Measurements from ENCODE around the gene AUP1. TPM values are rescaled to one million over a fixed set of nuclear protein-coding genes. Genes with fewer than 3 reads are reported as not detected.

Gene AUP1
- total and polyA plus RNA-seq, 2 of the 8 experiments (the other 6 are each of a cell fraction or from before 2014, with no cell fraction given), result 83.4 to 121 TPM

DNA sequence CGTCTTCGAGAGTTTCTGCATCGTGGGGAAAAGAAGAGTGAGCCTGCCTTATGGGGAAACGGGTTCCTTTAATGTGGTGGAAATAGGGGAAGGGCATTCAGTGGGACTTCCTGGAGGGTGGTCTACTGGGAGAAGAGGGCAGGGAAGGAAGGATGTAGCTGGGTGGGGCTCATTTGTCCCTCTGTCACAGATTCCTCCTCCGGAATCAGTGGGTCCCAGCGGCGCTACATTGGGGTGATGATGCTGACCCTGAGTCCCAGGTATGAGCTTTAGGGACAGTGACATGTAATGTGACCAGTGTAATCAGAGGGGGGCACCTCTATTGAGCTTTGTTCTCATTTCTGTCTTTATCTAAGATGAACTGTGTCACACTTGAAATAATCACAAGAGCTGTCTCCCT lies 2.2 kb upstream of the AUP1 start:
- Histone ChIP-seq H3K9ac (replicated peaks in 1 of 4; ENCODE audit: extremely low read depth in 1 of 4, low read depth in 3 of 4, low read length in 3 of 4) (no peak overlapping the region), H3K4ac (replicated peaks; ENCODE audit: insufficient read length, low read depth, low read length) (no peak overlapping the region), H3K36me3 (ENCODE audit: control insufficient read depth in 2 of 4, insufficient read depth in 4 of 4, low read length in 3 of 4) (peaks cover 4 to 27% (median 21%) of the 10 kb centered on the region in 4 experiments; a peak in 7 of 8 replicates), H2BK20ac (ENCODE audit: low read length) (no peak overlapping the region), H3K23ac (ENCODE audit: insufficient read length) (no peak overlapping the region), H4K91ac (replicated peaks; ENCODE audit: insufficient read length, low read length) (no peak overlapping the region), H2AK5ac (ENCODE audit: low read depth, low read length) (no peak overlapping the region), H3K4me3 (ENCODE audit: extremely low read depth in 1 of 4, insufficient read depth in 2 of 4, low read depth in 3 of 4, low read length in 4 of 4) (no peak overlapping the region), H3K14ac (ENCODE audit: insufficient read length) (no peak overlapping the region), H3K9me3 (ENCODE audit: insufficient read depth in 2 of 2, low read depth in 1 of 2, low read length in 1 of 2) (no peaks in the 10 kb centered on the region), H2BK15ac (ENCODE audit: low read length) (no peak overlapping the region), H3K56ac (replicated peaks; ENCODE audit: insufficient read length, low read depth, low read length) (no peak overlapping the region), H4K5ac (ENCODE audit: insufficient read length, low read depth, low read length) (no peak overlapping the region), H2AFZ (ENCODE audit: low read length) (no peak overlapping the region), H2BK12ac (ENCODE audit: low read depth, low read length) (no peak overlapping the region), H4K20me1 (replicated peaks in 1 of 2; ENCODE audit: control insufficient read depth in 1 of 2, insufficient read depth in 2 of 2, low read length in 2 of 2) (peaks cover 6 to 11% of the 10 kb centered on the region in 2 experiments), H4K8ac (ENCODE audit: extremely low read depth, insufficient read depth, low read length) (no peak overlapping the region), H2BK5ac (ENCODE audit: low read depth, low read length) (no peak overlapping the region), H3K27me3 (replicated peaks in 1 of 4; ENCODE audit: control insufficient read depth in 3 of 4, extremely low read depth in 1 of 4, insufficient read depth in 3 of 4, low read length in 3 of 4) (no peaks in the 10 kb centered on the region; a peak in 1 of 7 replicates), H3K27ac (ENCODE audit: low read depth, low read length) (no peak overlapping the region), H3K4me2 (ENCODE audit: insufficient read depth in 1 of 2, low read depth in 2 of 2, low read length in 2 of 2) (no peak overlapping the region; a peak in 1 of 4 replicates), H3K4me1 (replicated peaks in 1 of 4; ENCODE audit: control insufficient read depth in 3 of 4, insufficient read depth in 4 of 4, low read length in 3 of 4) (peaks cover 4 to 13% (median 6%) of the 10 kb centered on the region in 4 experiments; a peak in 6 of 7 replicates), H3K18ac (ENCODE audit: extremely low read depth, low read length) (no peak overlapping the region), H3K79me2 (ENCODE audit: control insufficient read depth in 1 of 2, insufficient read depth in 2 of 2, low read length in 2 of 2) (peaks cover 0 to 18% of the 10 kb centered on the region in 2 experiments; a peak in 2 of 4 replicates), H2BK120ac (replicated peaks; ENCODE audit: low read depth, low read length) (no peak overlapping the region), H3K23me2 (ENCODE audit: low read depth, low read length) (peaks cover 9% of the 10 kb centered on the region; the same call in 1 of the 2 replicates), H3K79me1 (ENCODE audit: low read depth, low read length) (peaks cover 10% of the 10 kb centered on the region)
- no peak for FAIRE-seq
- ChIA-PET CTCF (ENCODE audit: partially characterized antibody) (interaction anchor here (0.8 to 7.0 kb wide), 10 partner anchors 9 to 56 kb away, joined by 3 to 53 read pairs (median 5); partner anchors contain the start of genes CCDC142 and TTC31), POLR2A (ENCODE audit: partially characterized antibody) (interaction anchor here (1.3 to 5.9 kb wide), 6 partner anchors 7 to 42 kb away, joined by 3 to 73 read pairs (median 14); partner anchors contain the start of genes LBX2 and LOXL3)
- DNase-seq (ENCODE audit: low read depth in 1 of 2, low spot score in 2 of 2), result no peak
- 95% methylated on average over 7 of the region's 7 CpGs; no CpG with 5 or more reads in 1 of the 2 experiments for WGBS, 2 experiments (ENCODE audit: extremely low coverage in 1 of 2, insufficient coverage in 1 of 2, insufficient read length in 1 of 2, insufficient replicate concordance in 2 of 2, low coverage in 1 of 2, low lambda C conversion rate in 2 of 2, missing lambda C conversion rate in 1 of 2)
- TF ChIP-seq ASH2L (IDR thresholded peaks at IDR 0.05; ENCODE audit: low read length), result no peak
- TF ChIP-seq YY1 (IDR thresholded peaks at IDR 0.05; ENCODE audit: low read depth, low read length), result no peak
- no peak for TF ChIP-seq CTBP2 (IDR thresholded peaks at IDR 0.05; ENCODE audit: borderline replicate concordance, insufficient read depth, insufficient read length, low read length)
- TF ChIP-seq CREB1 (IDR thresholded peaks at IDR 0.05), result no peak
- TF ChIP-seq KDM4A (IDR thresholded peaks at IDR 0.05; ENCODE audit: low read depth, low read length, severe bottlenecking), result no peak
- no peak for TF ChIP-seq NANOG (IDR thresholded peaks at IDR 0.05; ENCODE audit: insufficient read depth, low read depth, low read length, poor library complexity, severe bottlenecking)
- no peak for TF ChIP-seq RBBP5 (IDR thresholded peaks at IDR 0.05; ENCODE audit: borderline replicate concordance, low read depth, low read length)
- TF ChIP-seq BCL11A (IDR thresholded peaks at IDR 0.05; ENCODE audit: low read depth in 2 of 2, low read length in 2 of 2), result no peak
- TF ChIP-seq GTF2F1 (IDR thresholded peaks at IDR 0.05; ENCODE audit: borderline replicate concordance, low read depth, low read length), result no peak
- no peak for TF ChIP-seq TCF12 (IDR thresholded peaks at IDR 0.05; ENCODE audit: low read depth, low read length)
